ENCODE data around the gene SORL1.

DNA sequence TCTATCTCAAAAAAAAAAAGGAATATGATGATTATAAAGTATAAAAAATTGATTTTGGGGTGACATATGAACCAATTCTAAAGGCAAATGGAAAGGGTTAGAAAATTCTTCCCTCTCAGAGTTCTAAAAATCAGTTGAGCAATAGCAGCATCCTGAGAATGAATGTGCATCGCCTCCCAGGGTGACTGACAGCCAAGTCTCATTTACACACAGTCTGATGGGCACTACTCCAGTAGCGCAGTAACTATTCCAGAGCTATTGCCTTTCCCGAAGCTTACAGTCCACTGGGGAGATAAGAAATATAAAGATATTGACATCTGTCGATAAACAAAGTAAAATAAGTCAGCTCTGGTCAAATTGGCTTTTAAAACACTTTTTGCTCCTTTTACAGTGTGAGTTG, 32.3 kb upstream of the SORL1 start:
- no peak for TF ChIP-seq POLR2AphosphoS5 (IDR thresholded peaks at IDR 0.05; ENCODE audit: borderline replicate concordance, low read depth, low read length)
- TF ChIP-seq EZH2 (IDR thresholded peaks at IDR 0.05) = no peak
